ENCODE measurements around the gene RIMBP3B. TPM values are rescaled to one million over a fixed set of nuclear protein-coding genes. Genes with fewer than 3 reads are reported as not detected.
"Not testable (repeated sequence)": the region's sequence is repeated elsewhere in the genome, so short reads cannot be mapped to it uniquely, and the experiment has no call there.

The RIMBP3B gene
- total RNA-seq, 2 experiments from 2014 or later: 0.11 to 0.36 TPM

DNA sequence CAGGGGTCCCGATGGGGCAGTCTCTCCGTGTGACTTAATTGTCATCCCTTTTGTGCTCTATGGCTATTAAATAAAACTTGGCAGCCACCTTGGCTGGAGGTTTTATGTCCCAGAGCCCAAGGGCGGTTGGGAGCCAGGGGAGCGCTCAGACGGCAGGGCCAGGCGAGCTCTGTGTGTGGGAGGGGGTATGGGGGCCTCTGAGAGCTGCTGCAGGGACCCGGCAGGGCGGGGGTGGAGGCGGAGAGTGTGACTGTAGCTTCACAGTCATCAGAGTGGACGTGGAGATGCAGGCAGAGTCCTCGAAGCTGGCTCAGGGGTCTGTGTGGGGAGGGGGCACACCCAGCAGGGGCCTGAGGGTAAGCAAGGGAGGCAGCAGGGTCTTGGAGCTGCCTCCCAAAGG lies 19.2 kb upstream of the RIMBP3B start:
- H3K36me3 ChIP-seq (ENCODE audit: insufficient read depth, low read length); H3K9me3 ChIP-seq (ENCODE audit: control insufficient read depth in 1 of 2, insufficient read depth in 1 of 2, low read length in 2 of 2); H3K4me1 Mint-ChIP-seq (ENCODE audit: low read depth); H3K4me1 ChIP-seq (ENCODE audit: insufficient read depth, low read length); DNase-seq; H3K4me3 Mint-ChIP-seq; ATAC-seq (ENCODE audit: poor library complexity); H3K9me3 Mint-ChIP-seq; intact Hi-C loops (cut with DNase I, micrococcal nuclease); H3K27ac ChIP-seq (ENCODE audit: low read depth in 1 of 2, low read length in 2 of 2); H3K4me3 ChIP-seq (ENCODE audit: low read length); POLR2A ChIA-PET; H3K27ac Mint-ChIP-seq; H3K36me3 Mint-ChIP-seq (ENCODE audit: low read depth); H3K27me3 ChIP-seq (ENCODE audit: control insufficient read depth in 1 of 2, insufficient read depth in 2 of 2, low read length in 2 of 2); CTCF ChIA-PET; H3K27me3 Mint-ChIP-seq: not testable (repeated sequence)

DNA sequence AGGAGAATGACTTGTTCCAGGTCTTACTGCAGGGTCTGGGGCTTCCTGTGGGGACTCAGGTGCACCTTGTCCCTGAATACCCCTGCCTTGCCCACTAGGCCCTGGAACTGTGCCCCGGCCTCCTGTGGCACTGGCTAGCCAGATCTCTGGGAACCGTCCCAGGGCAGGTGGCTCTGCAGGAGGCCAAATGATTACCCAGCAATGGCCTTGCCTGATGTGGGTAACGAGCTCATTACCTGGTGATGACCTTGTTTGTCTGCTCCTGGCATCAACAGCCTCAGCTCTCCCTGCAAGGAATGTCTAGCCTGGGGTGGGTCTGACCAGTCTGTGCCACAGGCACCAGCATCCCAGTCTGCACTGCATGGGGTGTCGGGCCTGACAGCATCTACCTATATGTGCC lies 18.2 kb upstream of the RIMBP3B start:
- H3K27me3 Mint-ChIP-seq; H3K4me3 ChIP-seq (ENCODE audit: low read length); H3K36me3 ChIP-seq (ENCODE audit: insufficient read depth, low read length); H3K4me1 ChIP-seq (ENCODE audit: insufficient read depth, low read length); CTCF ChIA-PET; H3K27ac ChIP-seq (ENCODE audit: low read depth in 1 of 2, low read length in 2 of 2); ATAC-seq (ENCODE audit: poor library complexity); H3K27me3 ChIP-seq (ENCODE audit: control insufficient read depth in 1 of 2, insufficient read depth in 2 of 2, low read length in 2 of 2); H3K9me3 Mint-ChIP-seq; H3K9me3 ChIP-seq (ENCODE audit: control insufficient read depth in 1 of 2, insufficient read depth in 1 of 2, low read length in 2 of 2); H3K4me1 Mint-ChIP-seq (ENCODE audit: low read depth); H3K36me3 Mint-ChIP-seq (ENCODE audit: low read depth); H3K27ac Mint-ChIP-seq; H3K4me3 Mint-ChIP-seq; DNase-seq; POLR2A ChIA-PET; intact Hi-C loops (cut with DNase I, micrococcal nuclease): not testable (repeated sequence)

DNA sequence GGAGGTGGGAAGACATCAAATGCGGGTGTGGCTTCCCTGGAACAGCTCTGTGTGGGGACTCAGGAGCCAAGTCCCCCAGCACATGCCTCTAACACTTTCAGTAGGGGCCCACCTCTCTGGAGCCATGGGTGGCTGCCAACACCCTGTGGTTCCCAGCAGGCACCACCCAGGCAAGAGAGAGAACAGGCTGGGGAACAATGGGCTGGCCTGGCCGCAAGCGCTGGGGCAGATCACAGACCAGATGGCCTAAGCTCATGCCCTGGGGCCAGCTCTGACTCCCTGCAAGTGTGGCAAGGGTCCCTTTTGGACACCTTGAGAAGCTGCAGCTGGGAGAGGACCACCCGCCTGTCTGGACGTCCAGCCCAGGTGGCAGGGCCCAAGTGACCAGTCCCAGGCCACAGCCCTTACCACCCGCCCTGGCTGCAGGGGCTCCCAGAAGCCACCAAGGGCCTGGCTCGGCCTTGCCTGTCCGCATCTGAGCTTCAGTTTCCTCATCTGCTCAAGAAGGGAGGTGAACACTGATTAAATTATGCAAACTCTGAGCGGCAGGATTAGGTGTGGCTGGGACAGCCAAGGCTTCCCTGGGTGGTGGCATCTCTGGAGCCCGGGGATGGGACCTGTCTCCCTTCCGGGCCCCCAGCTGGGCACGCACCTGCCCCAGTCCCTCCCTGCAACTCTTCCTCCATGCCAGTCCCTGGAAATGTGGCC lies 14.8 kb upstream of the RIMBP3B start:
- H3K4me3 ChIP-seq (ENCODE audit: low read length); DNase-seq; H3K27me3 Mint-ChIP-seq; H3K4me1 Mint-ChIP-seq (ENCODE audit: low read depth); H3K9me3 Mint-ChIP-seq; H3K36me3 Mint-ChIP-seq (ENCODE audit: low read depth); ATAC-seq (ENCODE audit: poor library complexity); H3K36me3 ChIP-seq (ENCODE audit: insufficient read depth, low read length); H3K9me3 ChIP-seq (ENCODE audit: control insufficient read depth in 1 of 2, insufficient read depth in 1 of 2, low read length in 2 of 2); H3K27me3 ChIP-seq (ENCODE audit: control insufficient read depth in 1 of 2, insufficient read depth in 2 of 2, low read length in 2 of 2); POLR2A ChIA-PET; CTCF ChIA-PET; H3K4me1 ChIP-seq (ENCODE audit: insufficient read depth, low read length); H3K27ac Mint-ChIP-seq; H3K4me3 Mint-ChIP-seq; intact Hi-C loops (cut with DNase I, micrococcal nuclease); H3K27ac ChIP-seq (ENCODE audit: low read depth in 1 of 2, low read length in 2 of 2): not testable (repeated sequence)

DNA sequence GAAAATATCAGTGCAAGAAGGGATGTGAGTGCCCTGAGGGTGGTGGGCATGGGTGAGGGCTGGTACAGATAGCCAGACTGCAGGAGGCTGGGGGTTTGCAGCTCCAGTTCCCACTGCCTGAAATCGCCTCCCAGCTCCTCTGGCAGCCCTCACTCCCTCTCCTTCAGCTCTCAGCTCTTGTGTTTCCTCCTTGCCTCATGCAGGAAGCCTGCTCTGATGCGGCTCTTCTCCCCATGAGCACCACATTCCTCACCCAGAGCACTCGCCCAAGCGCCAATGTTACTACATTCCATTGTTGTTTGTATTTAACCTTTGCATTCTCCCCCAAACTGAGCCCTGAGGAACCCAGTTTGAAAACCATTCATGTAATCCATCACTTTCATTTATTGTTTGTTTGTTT lies 7.7 kb upstream of the RIMBP3B start:
- H3K36me3 ChIP-seq (ENCODE audit: insufficient read depth, low read length); H3K27me3 ChIP-seq (ENCODE audit: control insufficient read depth in 1 of 2, insufficient read depth in 2 of 2, low read length in 2 of 2); H3K27me3 Mint-ChIP-seq; H3K4me3 ChIP-seq (ENCODE audit: low read length); H3K27ac ChIP-seq (ENCODE audit: low read depth in 1 of 2, low read length in 2 of 2); intact Hi-C loops (cut with DNase I, micrococcal nuclease); H3K36me3 Mint-ChIP-seq (ENCODE audit: low read depth); H3K9me3 Mint-ChIP-seq; H3K4me3 Mint-ChIP-seq; H3K4me1 ChIP-seq (ENCODE audit: insufficient read depth, low read length); CTCF ChIA-PET; H3K27ac Mint-ChIP-seq; POLR2A ChIA-PET; H3K4me1 Mint-ChIP-seq (ENCODE audit: low read depth); ATAC-seq (ENCODE audit: poor library complexity); H3K9me3 ChIP-seq (ENCODE audit: control insufficient read depth in 1 of 2, insufficient read depth in 1 of 2, low read length in 2 of 2); DNase-seq: not testable (repeated sequence)

DNA sequence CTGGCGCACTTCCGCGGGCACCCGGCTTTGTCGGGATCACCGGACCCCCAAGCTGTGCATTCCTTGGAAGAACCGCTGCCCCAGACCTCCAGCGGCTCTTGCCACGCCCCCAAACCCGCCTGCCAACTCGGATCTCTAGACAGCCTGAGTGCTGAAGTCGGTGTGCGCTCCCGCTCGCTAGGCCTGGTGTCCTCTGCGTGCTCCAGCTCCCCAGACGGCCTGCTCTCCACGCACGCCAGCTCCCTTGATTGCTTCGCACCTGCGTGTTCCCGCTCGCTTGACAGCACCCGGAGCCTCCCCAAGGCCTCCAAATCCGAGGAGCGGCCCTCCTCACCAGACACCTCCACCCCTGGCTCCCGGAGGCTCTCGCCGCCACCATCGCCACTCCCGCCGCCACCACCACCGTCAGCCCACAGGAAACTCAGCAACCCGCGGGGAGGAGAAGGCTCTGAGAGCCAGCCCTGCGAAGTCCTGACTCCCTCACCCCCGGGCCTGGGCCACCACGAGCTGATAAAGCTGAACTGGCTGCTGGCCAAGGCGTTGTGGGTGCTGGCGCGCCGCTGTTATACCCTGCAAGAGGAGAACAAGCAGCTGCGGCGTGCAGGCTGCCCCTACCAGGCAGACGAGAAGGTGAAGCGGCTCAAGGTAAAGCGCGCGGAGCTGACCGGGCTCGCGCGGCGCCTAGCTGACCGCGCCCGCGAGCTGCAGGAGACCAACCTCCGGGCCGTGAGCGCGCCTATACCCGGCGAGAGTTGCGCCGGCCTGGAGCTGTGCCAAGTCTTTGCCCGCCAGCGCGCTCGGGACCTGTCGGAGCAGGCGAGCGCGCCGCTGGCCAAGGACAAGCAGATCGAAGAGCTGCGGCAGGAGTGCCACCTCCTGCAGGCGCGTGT lies 1.2 kb downstream of the RIMBP3B start:
- CTCF ChIA-PET; H3K9me3 Mint-ChIP-seq; H3K36me3 Mint-ChIP-seq (ENCODE audit: low read depth); DNase-seq; H3K4me1 ChIP-seq (ENCODE audit: insufficient read depth, low read length); H3K27ac ChIP-seq (ENCODE audit: low read depth in 1 of 2, low read length in 2 of 2); H3K4me3 ChIP-seq (ENCODE audit: low read length); H3K9me3 ChIP-seq (ENCODE audit: control insufficient read depth in 1 of 2, insufficient read depth in 1 of 2, low read length in 2 of 2); H3K27ac Mint-ChIP-seq; H3K4me3 Mint-ChIP-seq; H3K4me1 Mint-ChIP-seq (ENCODE audit: low read depth); POLR2A ChIA-PET; H3K36me3 ChIP-seq (ENCODE audit: insufficient read depth, low read length); intact Hi-C loops (cut with DNase I, micrococcal nuclease); H3K27me3 Mint-ChIP-seq; H3K27me3 ChIP-seq (ENCODE audit: control insufficient read depth in 1 of 2, insufficient read depth in 2 of 2, low read length in 2 of 2): not testable (repeated sequence)
- peak; percentile 64 for ATAC-seq (ENCODE audit: poor library complexity)

DNA sequence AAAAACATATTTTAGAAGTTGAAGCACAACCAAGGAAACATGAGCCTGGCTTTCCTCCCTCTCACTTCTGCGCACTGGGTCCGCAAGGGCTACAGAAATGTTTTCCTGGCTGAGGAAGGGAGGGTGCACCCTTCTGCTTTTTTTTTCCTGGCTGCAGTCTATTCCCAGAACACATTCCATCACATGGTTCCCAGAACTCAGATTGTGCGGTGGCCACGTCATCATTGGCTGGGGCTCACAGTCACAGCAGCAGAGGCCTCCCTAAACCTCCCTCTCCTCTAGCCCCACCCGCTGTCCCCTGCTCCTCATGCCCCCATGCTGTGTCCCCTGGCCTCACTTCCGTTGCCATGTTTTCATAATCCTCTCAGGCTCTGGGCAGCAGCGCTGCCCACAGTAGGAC lies 5.9 kb downstream of the RIMBP3B start:
- H3K4me1 ChIP-seq (ENCODE audit: insufficient read depth, low read length); H3K27ac Mint-ChIP-seq; H3K36me3 Mint-ChIP-seq (ENCODE audit: low read depth); H3K4me3 Mint-ChIP-seq; H3K27ac ChIP-seq (ENCODE audit: low read depth in 1 of 2, low read length in 2 of 2); H3K9me3 Mint-ChIP-seq; H3K4me3 ChIP-seq (ENCODE audit: low read length); H3K4me1 Mint-ChIP-seq (ENCODE audit: low read depth); H3K36me3 ChIP-seq (ENCODE audit: insufficient read depth, low read length); H3K27me3 ChIP-seq (ENCODE audit: control insufficient read depth in 1 of 2, insufficient read depth in 2 of 2, low read length in 2 of 2); DNase-seq; intact Hi-C loops (cut with DNase I, micrococcal nuclease); CTCF ChIA-PET; H3K9me3 ChIP-seq (ENCODE audit: control insufficient read depth in 1 of 2, insufficient read depth in 1 of 2, low read length in 2 of 2); ATAC-seq (ENCODE audit: poor library complexity); H3K27me3 Mint-ChIP-seq; POLR2A ChIA-PET: not testable (repeated sequence)

DNA sequence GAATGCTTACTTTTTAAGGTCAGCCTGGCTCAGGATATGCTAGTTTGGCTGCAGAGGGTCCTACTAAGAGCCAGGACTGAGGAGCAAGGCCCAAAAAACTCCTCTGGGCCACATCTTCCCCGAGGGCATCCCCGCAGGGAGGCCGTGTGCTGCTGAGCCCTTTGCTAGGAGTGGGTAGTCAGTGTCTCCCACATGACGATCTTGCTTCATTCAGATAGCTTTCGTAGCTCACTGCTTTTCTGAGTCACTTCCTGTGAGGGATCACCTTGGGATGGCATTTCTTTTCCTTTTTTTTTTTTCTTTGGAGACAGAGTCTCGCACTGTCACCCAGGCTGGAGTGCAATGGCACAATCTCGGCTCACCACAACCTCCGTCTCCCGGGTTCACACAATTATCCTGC lies 6.5 kb downstream of the RIMBP3B start:
- POLR2A ChIA-PET; H3K4me3 Mint-ChIP-seq; H3K4me3 ChIP-seq (ENCODE audit: low read length); DNase-seq; H3K9me3 Mint-ChIP-seq; H3K27me3 Mint-ChIP-seq; H3K9me3 ChIP-seq (ENCODE audit: control insufficient read depth in 1 of 2, insufficient read depth in 1 of 2, low read length in 2 of 2); H3K27ac Mint-ChIP-seq; H3K36me3 Mint-ChIP-seq (ENCODE audit: low read depth); CTCF ChIA-PET; H3K27me3 ChIP-seq (ENCODE audit: control insufficient read depth in 1 of 2, insufficient read depth in 2 of 2, low read length in 2 of 2); H3K4me1 Mint-ChIP-seq (ENCODE audit: low read depth); intact Hi-C loops (cut with DNase I, micrococcal nuclease); H3K27ac ChIP-seq (ENCODE audit: low read depth in 1 of 2, low read length in 2 of 2); ATAC-seq (ENCODE audit: poor library complexity); H3K4me1 ChIP-seq (ENCODE audit: insufficient read depth, low read length); H3K36me3 ChIP-seq (ENCODE audit: insufficient read depth, low read length): not testable (repeated sequence)

All from CD4-positive, alpha-beta T cell (primary cell).